22Rv1 (cell line): ENCODE measurements around the gene HNRNPDL.

Experiments
- H3K27ac ChIP-seq: fragments of 450-650 bp; 2 replicates; pipeline ENCODE4 v1.5.1; 2017
- ZFX ChIP-seq: fragments of 450-650 bp; IDR thresholded peaks from 2 replicates; pipeline ENCODE4 v1.6.1; 2017; ENCODE audit warnings: antibody characterized with exemption, borderline replicate concordance
- TF ChIP-seq, protein P1 (sequence below): fragments of 450-650 bp; IDR thresholded peaks from 2 replicates; pipeline ENCODE4 v1.5.1; 2017; ENCODE audit warnings: mild to moderate bottlenecking

Gene HNRNPDL

DNA sequence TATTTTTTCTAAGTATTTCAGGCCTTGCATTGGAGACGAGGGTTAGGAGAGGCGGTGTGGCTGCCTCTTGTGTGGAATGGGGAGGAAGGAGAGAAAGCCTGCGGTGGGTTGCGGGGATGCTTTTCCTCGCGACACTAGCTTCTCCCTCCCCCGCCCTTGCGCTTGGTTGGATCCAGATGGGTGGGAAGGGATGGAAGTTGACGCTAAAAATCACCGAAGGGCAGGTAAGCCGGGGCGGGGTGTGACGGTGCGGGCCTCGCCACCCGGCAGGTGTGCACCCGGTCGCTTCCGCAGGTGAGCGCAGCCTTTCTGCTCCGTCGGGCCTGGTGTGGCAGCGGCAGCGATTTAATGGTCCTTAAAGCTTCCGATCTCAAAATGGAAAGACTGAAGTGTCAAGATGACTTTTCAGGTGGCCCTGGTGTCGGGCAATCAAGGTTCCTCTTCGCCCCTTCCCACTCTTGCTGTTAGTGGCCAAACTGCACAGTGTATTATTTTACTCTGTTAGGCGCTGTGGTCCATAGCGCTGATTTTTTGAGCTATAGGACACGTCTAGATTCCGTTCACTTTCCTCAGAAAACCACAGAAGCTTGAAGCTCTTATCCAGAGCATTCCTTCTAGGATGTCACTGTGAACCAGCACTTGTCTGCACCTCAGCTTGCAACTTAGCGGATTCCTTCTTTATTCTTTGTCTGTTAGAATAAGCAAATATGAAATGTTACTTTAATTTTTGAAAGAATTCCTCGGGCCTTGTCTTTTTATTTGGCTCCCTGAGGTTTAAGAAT, 893 bp upstream of the HNRNPDL start:
- peak overlapping the region; percentile 99 for H3K27ac ChIP-seq
- no peak for TF ChIP-seq ZFX
- TF ChIP-seq, protein P1, sequence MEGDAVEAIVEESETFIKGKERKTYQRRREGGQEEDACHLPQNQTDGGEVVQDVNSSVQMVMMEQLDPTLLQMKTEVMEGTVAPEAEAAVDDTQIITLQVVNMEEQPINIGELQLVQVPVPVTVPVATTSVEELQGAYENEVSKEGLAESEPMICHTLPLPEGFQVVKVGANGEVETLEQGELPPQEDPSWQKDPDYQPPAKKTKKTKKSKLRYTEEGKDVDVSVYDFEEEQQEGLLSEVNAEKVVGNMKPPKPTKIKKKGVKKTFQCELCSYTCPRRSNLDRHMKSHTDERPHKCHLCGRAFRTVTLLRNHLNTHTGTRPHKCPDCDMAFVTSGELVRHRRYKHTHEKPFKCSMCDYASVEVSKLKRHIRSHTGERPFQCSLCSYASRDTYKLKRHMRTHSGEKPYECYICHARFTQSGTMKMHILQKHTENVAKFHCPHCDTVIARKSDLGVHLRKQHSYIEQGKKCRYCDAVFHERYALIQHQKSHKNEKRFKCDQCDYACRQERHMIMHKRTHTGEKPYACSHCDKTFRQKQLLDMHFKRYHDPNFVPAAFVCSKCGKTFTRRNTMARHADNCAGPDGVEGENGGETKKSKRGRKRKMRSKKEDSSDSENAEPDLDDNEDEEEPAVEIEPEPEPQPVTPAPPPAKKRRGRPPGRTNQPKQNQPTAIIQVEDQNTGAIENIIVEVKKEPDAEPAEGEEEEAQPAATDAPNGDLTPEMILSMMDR = no peak

DNA sequence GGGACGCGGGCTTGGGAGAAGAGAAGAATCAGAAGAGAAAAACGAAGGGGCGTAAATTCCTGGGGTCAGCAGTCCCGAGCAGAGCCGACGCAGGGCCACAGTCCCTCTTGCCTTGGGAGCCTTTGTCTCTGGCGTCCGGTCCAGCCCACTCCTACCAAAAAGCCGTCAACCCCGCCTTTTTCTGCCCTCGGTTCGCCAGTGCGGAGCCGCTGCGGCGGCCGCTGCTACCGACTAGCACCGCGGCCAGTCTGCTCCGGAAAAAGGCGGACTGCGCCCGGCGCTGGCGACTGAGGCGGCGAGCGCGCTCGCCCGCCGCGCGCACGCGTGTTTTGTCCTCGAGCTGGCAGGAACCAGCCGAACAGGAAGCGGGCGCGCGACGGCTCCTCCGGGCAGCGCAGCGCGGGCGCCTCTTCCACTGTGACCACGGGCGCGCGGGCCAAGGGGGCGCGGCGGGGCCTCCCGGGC, 502 bp downstream of the HNRNPDL start:
- H3K27ac ChIP-seq = peak overlapping the region; percentile 99
- no peak for TF ChIP-seq ZFX
- TF ChIP-seq, protein P1 = peak; percentile 26

DNA sequence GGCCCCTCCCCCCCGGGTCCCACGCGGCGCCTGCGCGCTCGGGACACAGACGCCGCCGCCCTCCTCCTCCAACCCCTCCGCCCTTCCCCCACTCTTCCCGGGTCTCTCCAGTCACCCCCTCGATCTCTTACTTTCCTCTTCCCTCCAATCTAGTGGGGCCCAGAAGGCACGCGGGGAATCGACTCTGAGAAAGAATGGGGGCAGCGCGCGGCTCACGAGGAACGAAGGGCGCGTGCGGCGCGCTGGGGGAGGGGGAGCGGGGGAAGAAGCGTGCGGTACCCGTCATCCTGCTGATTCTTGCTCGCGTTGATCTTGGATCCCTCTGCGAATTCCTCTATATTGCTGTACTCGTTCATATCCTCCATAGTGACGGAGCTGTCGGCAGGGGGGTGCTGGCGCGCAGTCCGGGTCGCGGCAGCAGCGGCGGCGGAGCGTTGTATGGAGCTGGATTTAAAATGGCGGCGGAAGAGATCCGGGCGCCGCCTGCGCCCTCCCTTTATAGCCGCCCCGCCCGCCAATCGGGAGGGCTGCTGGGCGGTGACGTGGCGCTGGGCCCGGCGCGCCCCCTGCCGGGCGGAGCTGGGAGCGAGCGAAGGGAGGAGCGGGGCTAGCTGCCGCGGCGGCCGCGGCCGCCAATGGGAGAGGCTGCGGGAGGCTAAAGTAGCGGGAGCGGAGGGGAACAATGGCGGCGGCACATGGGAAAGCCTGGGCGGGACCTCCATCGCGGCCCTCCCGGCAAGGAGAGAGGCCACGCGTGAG, 1.1 kb downstream of the HNRNPDL start:
- TF ChIP-seq, protein P1 = peak; percentile 96
- no peak for TF ChIP-seq ZFX

DNA sequence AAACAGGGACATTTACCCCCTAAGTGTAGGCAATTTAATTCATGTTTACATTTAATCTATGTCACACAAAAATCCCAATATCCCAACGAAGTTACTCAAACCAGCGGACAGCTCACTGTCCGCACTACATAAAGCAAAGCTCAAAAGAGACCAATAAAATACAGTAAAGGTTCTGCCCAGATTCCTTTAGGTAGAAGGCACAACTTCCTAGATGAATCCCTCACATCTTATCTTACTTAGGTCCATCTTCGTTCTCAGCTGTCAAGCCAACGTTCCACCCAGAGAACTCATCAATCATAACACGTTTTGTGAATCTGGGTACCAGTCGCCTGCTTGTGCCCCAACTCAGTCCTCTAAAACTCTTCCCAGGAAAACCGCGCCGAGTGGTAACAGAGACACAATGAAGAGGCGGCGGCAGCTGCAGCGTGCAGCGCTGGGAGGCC, 1.7 kb downstream of the HNRNPDL start:
- TF ChIP-seq, protein P1 = no peak
- TF ChIP-seq ZFX = no peak
- H3K27ac ChIP-seq = peak overlapping the region; percentile 99

More for the DNA sequence above, 1.1 kb downstream of the HNRNPDL start:
- H3K27ac ChIP-seq = peak overlapping the region; percentile 99

DNA sequence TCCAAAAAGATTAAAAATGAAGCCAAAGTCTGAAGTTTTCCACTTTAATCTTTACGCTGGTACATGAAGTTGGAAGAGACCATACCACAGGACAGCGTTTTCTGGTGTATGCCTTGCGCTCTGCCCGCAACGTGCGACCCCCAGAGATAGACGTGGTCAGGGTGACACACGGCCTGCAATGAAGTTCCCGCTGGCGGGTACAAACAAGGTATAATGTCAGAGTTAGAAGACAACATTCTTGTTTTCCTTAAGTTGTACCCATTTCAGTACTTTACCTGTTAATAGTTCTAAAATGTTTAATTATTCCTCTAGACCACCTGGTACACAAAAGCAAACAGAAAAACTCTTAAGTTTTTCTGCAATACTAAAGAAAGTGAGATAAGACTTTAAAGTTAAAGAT, 4.8 kb downstream of the HNRNPDL start:
- no peak overlapping the region for H3K27ac ChIP-seq
- TF ChIP-seq, protein P1 = no peak
- TF ChIP-seq ZFX = no peak

DNA sequence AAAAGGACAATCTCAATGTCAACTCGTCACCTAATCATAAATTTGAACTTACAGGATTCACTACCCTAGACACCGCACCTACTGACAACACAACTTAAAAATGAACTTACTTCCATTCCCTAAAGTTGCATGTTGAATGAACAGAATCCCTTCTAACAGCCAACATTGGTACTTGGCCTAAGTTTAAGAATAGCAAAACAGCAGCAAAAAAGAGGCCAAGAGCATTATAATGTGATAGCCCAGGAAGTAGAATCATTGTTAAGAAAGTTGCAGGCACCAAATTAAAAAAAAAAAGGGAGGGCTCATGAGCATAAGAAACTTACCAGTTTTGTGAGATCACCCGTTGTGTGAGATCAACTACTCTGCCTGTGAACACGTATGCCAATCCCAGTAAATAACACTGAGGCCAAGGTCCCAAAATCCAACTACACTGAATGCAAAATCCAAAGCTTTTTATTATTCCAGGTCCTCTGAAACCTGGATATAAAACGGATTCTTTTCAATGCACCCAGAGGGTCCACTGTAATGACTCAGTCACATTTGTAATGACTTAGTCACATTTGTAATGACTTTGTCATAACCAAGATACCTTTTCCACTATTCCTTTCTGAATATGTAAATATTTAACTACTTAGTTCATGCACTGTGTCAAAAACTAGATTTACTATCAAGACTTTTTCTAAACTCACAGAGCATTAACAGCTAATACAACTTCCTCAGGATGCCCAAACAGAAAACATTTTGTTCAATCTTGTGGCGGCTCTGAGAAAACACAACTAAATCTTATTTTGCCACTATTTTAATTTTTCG, 6.8 kb downstream of the HNRNPDL start:
- TF ChIP-seq, protein P1 = no peak
- TF ChIP-seq ZFX = no peak
- H3K27ac ChIP-seq = no peak overlapping the region
